Large intestine (tissue), 3 donors: ENCODE results near the gene MRTFA. TPM values are rescaled to one million over a fixed set of nuclear protein-coding genes. Genes with fewer than 3 reads are reported as not detected.

Source experiments
- DNase-seq, 2 donors: peaks; one replicate each; pipeline versions ENCODE4 v3.0.0 to v3.0.0-alpha.2; 2013
- H3K27ac ChIP-seq: one replicate; pipeline ENCODE4 v1.5.1; 2013; ENCODE audit warnings: low read length
- H3K27me3 ChIP-seq: 2 replicates; pipeline ENCODE4 v1.6.1; 2013; ENCODE audit warnings: low read length; ENCODE audit not compliant: control insufficient read depth, insufficient read depth
- H3K36me3 ChIP-seq: 2 replicates; pipeline ENCODE4 v1.6.1; 2013; ENCODE audit warnings: low read length; ENCODE audit not compliant: control insufficient read depth, insufficient read depth
- H3K4me1 ChIP-seq: one replicate; pipeline ENCODE4 v1.6.1; 2013; ENCODE audit warnings: low read length; ENCODE audit not compliant: control insufficient read depth, insufficient read depth
- H3K4me3 ChIP-seq: one replicate; pipeline ENCODE4 v1.5.1; 2013; ENCODE audit warnings: low read length
- H3K9me3 ChIP-seq: one replicate; pipeline ENCODE4 v1.6.1; 2013; ENCODE audit warnings: mild to moderate bottlenecking, low read depth, low read length, moderate library complexity; ENCODE audit not compliant: control insufficient read depth
- WGBS: methylation state at CpG from one replicate; pipeline ENCODE4 v1.1.5; 2013; ENCODE audit warnings: low lambda C conversion rate; ENCODE audit not compliant: insufficient coverage; 5-methylcytosine and 5-hydroxymethylcytosine counted together
- polyA plus RNA-seq: library from polyadenylated mRNA; unstranded; fragments of 120-200 nt; gene quantifications from one replicate; pipeline ENCODE4 v1.2.1, GENCODE V29; 2013

Gene MRTFA
- polyA plus RNA-seq, 1 donor = 17.1 TPM

DNA sequence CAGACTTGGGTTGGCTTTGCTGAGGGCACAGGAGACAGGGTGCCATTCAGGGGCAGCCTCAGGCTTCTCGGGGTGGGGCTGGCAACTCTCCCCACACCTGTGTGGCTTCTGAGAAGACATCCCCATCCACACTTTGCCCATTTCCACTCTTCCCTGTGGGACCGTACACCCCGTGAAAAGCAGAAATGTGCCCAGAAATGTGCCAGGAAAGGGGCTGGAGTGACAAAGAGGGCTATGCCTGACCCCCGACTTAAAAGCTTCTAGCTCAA is 215.5 kb downstream of the MRTFA start:
- no peaks in the 10 kb centered on the region for H3K27me3 ChIP-seq
- no peak overlapping the region for H3K4me3 ChIP-seq
- peaks cover 9% of the 10 kb centered on the region for H3K9me3 ChIP-seq
- WGBS = no CpG with 5 or more reads among the region's 4 CpGs
- H3K36me3 ChIP-seq = peaks cover 87% of the 10 kb centered on the region
- no peak overlapping the region for H3K27ac ChIP-seq
- no peak for DNase-seq
- H3K4me1 ChIP-seq = no peaks in the 10 kb centered on the region

DNA sequence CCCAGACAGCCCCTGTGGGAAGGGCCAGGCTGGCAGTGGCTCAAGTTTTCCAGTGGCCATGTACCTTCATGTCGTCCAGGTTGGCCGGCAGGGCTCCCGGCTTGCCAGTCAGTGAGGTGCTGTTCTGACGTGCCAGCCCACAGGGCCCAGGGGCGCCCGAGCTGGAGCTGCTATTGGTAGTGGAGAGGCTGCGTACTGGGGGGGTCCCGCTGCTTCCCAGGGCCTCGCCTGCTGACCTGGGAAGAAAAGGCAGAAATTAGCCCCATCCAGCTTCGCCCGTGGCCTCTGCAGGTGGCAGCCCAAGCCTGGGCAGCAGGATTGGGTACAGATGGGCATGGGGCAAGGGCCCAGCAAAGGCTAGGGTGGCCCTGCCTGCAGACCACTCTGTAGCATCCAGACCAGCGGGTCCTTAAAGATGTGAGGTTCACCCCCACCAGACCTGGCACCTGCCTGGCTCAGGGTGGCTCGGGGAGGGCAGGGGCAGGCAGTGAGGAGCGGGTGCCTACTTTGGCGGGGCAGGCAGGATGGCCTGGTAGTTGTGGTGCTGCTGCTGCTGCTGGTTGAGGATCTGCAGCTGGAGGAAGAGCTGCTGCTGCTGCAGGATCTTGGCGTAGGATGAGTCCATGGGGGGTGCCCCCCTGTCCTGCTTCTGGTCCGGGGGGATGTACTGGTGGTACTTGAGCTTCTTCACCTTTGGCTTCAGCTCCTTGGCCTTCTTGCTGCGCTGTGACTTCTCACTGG is 216.0 kb downstream of the MRTFA start:
- peaks cover 82% of the 10 kb centered on the region for H3K36me3 ChIP-seq
- DNase-seq = no peak
- no peak overlapping the region for H3K27ac ChIP-seq
- no peaks in the 10 kb centered on the region for H3K4me1 ChIP-seq
- no CpG with 5 or more reads among the region's 18 CpGs for WGBS
- H3K9me3 ChIP-seq = peaks cover 9% of the 10 kb centered on the region
- H3K4me3 ChIP-seq = no peak overlapping the region
- H3K27me3 ChIP-seq = no peaks in the 10 kb centered on the region

DNA sequence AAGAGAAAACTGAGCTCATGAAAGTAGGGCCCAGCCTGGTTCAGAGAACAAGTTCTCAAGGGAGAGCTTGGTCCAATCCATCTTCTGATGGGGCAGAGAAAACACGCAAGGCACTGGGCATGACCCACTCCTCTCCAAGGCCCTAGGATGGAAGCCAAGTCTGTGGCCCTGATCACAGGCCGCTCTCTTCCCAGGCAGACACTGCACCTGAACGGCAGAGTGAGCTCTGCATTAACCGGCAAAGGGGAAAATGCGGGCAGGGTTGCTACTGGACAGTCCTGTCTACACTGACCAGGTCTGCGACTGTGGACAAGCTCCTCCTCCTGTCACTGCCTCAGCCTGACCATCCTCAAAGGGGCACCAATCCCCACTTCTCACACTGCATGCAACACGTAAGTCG is 216.8 kb downstream of the MRTFA start:
- Histone ChIP-seq H3K36me3 (peaks cover 74% of the 10 kb centered on the region), H3K27me3 (no peaks in the 10 kb centered on the region), H3K4me3 (no peak overlapping the region), H3K9me3 (peaks cover 9% of the 10 kb centered on the region), H3K27ac (no peak overlapping the region), H3K4me1 (no peaks in the 10 kb centered on the region)
- no peak for DNase-seq
- WGBS = no CpG with 5 or more reads among the region's 8 CpGs

DNA sequence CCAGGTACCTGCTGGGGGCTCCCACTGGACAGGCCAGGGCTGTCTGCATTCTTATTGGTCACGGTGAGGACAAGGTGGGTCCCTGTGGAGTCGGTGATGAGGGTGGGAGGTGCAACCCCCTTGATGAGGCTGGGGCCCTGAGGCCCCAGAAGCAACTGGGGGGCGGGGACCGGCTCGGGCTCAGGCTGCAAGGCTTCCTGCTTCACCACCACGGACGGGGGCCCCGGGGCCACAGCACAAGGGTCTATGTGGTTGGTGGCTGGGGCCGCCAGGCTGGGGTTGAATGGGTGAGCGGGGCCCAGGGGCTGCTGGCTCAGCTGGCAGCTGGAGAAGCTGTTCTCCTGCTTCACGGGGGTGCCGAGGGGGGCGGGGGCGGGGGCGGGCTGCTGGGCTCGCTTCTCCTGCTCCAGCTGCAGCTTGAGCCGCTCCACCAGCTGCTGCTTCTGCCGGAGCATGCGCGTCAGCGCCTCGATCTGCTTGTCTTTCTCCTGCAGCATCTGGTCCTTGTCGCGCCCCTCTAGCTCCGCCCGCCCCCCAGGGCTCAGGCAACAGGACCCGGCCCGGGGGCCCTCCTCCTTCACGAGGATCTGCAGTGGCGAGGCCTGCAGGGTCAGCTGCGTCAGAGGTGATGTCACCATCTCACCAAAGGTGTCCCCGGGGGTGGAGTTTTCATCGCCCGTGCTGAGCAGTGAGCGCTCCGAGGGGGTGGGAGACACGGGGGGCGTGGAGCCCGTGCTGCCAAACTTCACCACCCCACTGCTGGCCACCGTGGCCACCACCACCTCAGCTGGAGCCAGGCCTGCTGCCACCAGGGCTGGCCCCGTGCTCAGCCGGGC is 217.9 kb downstream of the MRTFA start:
- WGBS = no CpG with 5 or more reads among the region's 42 CpGs
- Histone ChIP-seq H3K9me3 (peaks cover 9% of the 10 kb centered on the region), H3K27me3 (no peaks in the 10 kb centered on the region), H3K4me1 (no peaks in the 10 kb centered on the region), H3K4me3 (no peak overlapping the region), H3K36me3 (peaks cover 66% of the 10 kb centered on the region), H3K27ac (no peak overlapping the region)
- peak; percentile 51 to 64 for DNase-seq

DNA sequence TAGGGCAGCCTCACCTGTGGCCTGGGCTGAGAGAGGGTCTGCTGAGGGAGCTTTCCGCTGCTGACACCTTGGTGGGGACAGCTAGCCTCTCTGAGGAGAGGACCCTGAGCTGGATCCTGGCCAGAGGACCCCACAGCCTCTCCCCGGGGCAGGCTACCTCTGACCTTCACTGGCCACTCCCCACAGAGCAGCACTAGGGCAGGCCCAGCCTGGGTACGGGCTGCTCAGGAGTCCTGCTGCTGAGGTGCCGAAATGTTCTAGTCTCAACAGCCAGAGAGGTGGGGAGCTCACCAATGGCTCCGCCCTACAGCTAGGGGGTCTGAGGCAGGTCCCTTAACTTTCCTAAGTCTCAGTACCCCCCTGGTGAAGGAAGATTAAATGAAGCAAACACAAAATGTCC is 218.6 kb downstream of the MRTFA start:
- no peaks in the 10 kb centered on the region for H3K4me1 ChIP-seq
- H3K27me3 ChIP-seq = no peaks in the 10 kb centered on the region
- no peak overlapping the region for H3K27ac ChIP-seq
- no peak for DNase-seq
- WGBS = no CpG with 5 or more reads among the region's 5 CpGs
- peaks cover 9% of the 10 kb centered on the region for H3K9me3 ChIP-seq
- no peak overlapping the region for H3K4me3 ChIP-seq
- H3K36me3 ChIP-seq = peaks cover 59% of the 10 kb centered on the region

DNA sequence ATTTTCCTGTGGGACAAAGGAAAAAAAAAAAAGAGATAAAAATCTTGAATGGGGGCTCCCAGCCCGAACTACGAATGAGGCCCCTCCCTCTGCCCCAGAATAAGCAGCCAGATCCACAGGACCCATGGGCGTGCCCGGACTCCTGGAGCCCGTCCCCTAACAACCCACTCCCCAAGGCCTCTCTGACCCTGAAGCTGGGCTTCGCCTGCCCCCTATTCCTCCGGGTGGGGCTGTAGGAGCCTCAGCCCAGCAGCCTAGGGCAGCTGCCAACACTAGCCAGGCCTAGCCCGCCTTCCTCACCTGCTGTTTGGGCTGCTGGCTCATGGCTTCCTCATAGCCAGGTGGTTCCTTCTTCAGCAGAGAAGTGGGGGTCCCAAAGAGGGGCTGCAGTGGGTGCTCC is 219.5 kb downstream of the MRTFA start:
- H3K9me3 ChIP-seq = peaks cover 9% of the 10 kb centered on the region
- no peak for DNase-seq
- no peak overlapping the region for H3K27ac ChIP-seq
- H3K27me3 ChIP-seq = no peaks in the 10 kb centered on the region
- H3K4me3 ChIP-seq = no peak overlapping the region
- H3K36me3 ChIP-seq = peaks cover 51% of the 10 kb centered on the region
- H3K4me1 ChIP-seq = no peaks in the 10 kb centered on the region
- WGBS = no CpG with 5 or more reads among the region's 8 CpGs

DNA sequence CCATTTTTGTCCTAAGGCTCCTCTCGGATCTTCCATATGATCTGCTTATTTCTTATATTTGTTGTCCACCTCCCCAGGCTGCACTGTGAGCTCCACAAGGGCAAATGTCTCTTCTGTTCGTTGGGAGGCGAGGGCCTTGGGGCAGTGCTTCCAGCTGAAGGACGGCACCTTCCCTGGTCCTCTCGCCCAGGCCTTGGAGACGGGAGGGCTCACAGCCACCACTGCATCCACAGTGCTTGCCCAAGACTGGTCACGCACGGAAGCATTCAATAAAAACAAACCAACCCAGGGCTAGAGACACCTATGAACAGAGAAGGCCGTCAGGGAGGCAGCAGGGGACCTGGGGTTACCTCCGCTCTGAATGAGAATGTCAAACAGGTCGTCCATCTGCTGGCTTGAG is 219.9 kb downstream of the MRTFA start:
- Histone ChIP-seq H3K27me3 (no peaks in the 10 kb centered on the region), H3K9me3 (peaks cover 9% of the 10 kb centered on the region), H3K4me3 (no peak overlapping the region), H3K4me1 (no peaks in the 10 kb centered on the region), H3K27ac (no peak overlapping the region), H3K36me3 (peaks cover 48% of the 10 kb centered on the region)
- no CpG with 5 or more reads among the region's 11 CpGs for WGBS
- no peak for DNase-seq

DNA sequence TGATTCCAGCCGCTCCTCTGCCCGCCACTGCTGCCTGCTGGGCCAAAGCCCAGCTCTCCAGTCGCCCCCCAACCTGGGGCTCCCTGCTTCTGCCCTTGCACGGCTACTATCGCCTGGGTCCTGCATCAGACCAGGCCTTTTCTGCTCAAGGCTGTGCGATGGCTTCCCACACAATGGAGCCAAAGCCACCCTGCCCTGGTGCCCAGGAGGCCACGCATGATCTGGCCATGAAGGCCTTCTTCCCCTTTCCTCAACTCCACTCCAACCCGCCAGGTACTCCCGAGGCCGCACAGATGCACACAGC is 220.3 kb downstream of the MRTFA start:
- no peaks in the 10 kb centered on the region for H3K4me1 ChIP-seq
- no peaks in the 10 kb centered on the region for H3K27me3 ChIP-seq
- DNase-seq = no peak
- WGBS = no CpG with 5 or more reads among the region's 10 CpGs
- peaks cover 9% of the 10 kb centered on the region for H3K9me3 ChIP-seq
- peaks cover 49% of the 10 kb centered on the region for H3K36me3 ChIP-seq
- H3K27ac ChIP-seq = no peak overlapping the region
- no peak overlapping the region for H3K4me3 ChIP-seq

DNA sequence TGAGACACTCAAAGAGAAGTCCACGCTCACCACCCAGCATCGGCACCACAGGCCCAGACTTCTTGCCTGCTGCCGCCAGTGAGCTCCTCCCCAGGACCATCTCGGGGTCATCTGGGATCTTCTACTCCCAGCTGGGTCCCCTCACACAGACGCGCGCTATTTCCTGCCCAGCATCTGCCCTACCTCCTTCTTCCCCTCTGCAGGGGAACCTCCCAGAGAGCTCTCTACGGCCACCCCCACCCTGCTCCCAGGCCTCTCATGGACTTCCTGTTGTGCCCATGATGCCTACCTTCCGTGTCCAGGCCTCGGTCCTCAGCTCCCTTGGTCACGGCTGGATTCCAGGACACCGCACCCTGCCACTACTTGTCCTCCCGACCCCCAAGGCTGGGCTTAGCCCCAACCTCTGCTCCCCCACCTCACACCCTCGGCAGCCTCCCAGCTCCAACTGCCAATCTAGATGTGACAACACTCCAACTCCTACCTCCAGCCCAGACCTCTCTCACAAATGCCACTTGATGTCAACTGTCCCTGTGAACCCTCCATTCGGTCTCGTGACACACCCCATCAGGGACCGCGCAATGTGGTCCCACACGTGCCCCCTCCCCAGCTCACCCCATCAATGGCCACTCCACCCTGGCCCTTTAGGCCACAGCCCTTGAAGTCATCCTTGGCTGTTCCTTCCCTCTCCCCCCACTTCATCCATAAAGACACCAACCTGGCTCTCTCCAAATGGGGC is 220.8 kb downstream of the MRTFA start:
- 100% methylated on average over 2 of the region's 19 CpGs for WGBS
- H3K4me1 ChIP-seq = no peaks in the 10 kb centered on the region
- peaks cover 9% of the 10 kb centered on the region for H3K9me3 ChIP-seq
- no peak overlapping the region for H3K27ac ChIP-seq
- H3K27me3 ChIP-seq = no peaks in the 10 kb centered on the region
- no peak overlapping the region for H3K4me3 ChIP-seq
- DNase-seq = no peak
- H3K36me3 ChIP-seq = peaks cover 49% of the 10 kb centered on the region

DNA sequence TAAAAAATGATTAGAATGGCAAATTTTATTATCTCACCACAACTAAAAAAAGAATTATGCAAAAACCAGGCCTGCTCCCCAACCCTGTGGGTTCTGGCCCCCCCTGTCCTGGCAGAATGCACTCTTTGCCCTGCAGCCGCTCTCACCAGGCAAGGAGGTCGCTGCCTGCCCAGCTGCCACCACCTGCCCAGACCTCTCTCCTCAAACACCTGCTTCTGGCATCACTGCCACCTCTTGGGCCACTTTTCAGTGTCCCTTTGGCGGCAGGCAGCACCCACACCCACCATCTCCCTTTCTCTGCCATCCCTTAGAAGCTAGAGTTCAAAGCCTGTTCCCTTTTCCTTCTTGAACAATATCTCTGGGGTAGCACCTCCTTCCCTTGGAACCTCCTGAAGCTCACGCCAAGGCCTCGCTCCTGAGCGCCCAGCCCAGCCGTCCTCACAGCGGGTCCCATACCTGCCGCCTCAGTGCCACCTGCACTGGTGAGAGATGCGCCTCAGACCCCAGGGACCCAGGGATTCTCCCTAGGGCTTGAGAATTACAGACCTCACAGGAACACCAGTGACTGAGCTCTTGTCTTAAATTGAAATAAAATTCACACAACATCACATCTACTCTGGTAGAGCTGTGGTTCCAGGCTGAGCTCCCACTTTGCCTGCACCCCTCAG is 221.5 kb downstream of the MRTFA start:
- H3K36me3 ChIP-seq = peaks cover 49% of the 10 kb centered on the region
- no peaks in the 10 kb centered on the region for H3K4me1 ChIP-seq
- H3K9me3 ChIP-seq = peaks cover 9% of the 10 kb centered on the region
- no CpG with 5 or more reads among the region's 10 CpGs for WGBS
- no peak overlapping the region for H3K4me3 ChIP-seq
- no peak for DNase-seq
- H3K27ac ChIP-seq = no peak overlapping the region
- H3K27me3 ChIP-seq = no peaks in the 10 kb centered on the region
